OCI-LY3 (cell line): ENCODE data around the gene PMIS2.

Experiments
- EZH2phosphoT487 ChIP-seq: fragments of 200-600 bp; shearing (Covaris generic); IDR thresholded peaks from 2 replicates; pipeline ENCODE4 v1.6.1; 2018; ENCODE audit warnings: antibody characterized with exemption, mixed run types, low read depth
- TF ChIP-seq, protein P1 (sequence below): fragments of 200-600, 300-600 bp; sonication (generic); IDR thresholded peaks from 2 replicates; pipeline ENCODE4 v1.5.1; 2014; ENCODE audit warnings: antibody characterized with exemption, low read length, low read depth

DNA sequence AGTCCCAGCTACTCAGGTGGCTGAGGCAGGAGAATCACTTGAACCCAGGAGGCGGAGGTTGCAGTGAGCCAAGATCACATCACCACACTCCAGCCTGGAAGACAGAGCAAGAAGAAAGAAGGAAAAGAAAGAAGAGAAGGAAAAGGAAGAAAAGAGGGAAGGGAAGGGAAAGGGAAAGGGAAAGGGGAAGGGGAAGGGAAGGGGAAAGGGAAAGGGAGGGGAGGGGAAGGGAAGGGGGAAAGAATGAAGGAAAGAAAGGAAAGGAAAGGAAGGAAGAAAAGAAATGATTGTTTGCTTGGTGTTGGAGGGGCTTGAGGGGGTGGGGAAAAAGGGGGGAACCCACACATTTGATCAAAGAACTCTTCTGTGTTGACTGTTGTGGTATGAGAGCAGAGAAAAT, 10.0 kb downstream of the PMIS2 start:
- TF ChIP-seq, protein P1, sequence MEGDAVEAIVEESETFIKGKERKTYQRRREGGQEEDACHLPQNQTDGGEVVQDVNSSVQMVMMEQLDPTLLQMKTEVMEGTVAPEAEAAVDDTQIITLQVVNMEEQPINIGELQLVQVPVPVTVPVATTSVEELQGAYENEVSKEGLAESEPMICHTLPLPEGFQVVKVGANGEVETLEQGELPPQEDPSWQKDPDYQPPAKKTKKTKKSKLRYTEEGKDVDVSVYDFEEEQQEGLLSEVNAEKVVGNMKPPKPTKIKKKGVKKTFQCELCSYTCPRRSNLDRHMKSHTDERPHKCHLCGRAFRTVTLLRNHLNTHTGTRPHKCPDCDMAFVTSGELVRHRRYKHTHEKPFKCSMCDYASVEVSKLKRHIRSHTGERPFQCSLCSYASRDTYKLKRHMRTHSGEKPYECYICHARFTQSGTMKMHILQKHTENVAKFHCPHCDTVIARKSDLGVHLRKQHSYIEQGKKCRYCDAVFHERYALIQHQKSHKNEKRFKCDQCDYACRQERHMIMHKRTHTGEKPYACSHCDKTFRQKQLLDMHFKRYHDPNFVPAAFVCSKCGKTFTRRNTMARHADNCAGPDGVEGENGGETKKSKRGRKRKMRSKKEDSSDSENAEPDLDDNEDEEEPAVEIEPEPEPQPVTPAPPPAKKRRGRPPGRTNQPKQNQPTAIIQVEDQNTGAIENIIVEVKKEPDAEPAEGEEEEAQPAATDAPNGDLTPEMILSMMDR, result no peak
- TF ChIP-seq EZH2phosphoT487, result no peak
